ENCODE results near the gene ITGAV.

ITGAV gene

GRCh38 chr2:186704897-186705296 lies 115.0 kb downstream of the ITGAV start:
- Histone ChIP-seq H3K79me2 (peaks cover 8% of the 10 kb centered on the region), H3K4me3 (ENCODE audit: low read depth, low read length) (no peak overlapping the region), H3K9ac (no peak overlapping the region), H3K9me3 (ENCODE audit: control insufficient read depth, low read length) (no peaks in the 10 kb centered on the region), H3K4me2 (ENCODE audit: low read length) (no peak overlapping the region), H2AFZ (no peak overlapping the region), H3K36me3 (ENCODE audit: control insufficient read depth, insufficient read depth, low read length) (no peaks in the 10 kb centered on the region), H3K4me1 (peaks cover 7% of the 10 kb centered on the region), H3K27me3 (ENCODE audit: control insufficient read depth, insufficient read depth, low read length) (no peaks in the 10 kb centered on the region), H3K27ac (no peak overlapping the region)
- TF ChIP-seq, protein P1, sequence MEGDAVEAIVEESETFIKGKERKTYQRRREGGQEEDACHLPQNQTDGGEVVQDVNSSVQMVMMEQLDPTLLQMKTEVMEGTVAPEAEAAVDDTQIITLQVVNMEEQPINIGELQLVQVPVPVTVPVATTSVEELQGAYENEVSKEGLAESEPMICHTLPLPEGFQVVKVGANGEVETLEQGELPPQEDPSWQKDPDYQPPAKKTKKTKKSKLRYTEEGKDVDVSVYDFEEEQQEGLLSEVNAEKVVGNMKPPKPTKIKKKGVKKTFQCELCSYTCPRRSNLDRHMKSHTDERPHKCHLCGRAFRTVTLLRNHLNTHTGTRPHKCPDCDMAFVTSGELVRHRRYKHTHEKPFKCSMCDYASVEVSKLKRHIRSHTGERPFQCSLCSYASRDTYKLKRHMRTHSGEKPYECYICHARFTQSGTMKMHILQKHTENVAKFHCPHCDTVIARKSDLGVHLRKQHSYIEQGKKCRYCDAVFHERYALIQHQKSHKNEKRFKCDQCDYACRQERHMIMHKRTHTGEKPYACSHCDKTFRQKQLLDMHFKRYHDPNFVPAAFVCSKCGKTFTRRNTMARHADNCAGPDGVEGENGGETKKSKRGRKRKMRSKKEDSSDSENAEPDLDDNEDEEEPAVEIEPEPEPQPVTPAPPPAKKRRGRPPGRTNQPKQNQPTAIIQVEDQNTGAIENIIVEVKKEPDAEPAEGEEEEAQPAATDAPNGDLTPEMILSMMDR (IDR thresholded peaks at IDR 0.05) = no peak

- Histone ChIP-seq H3K79me2 (peaks cover 11% of the 10 kb centered on the region), H3K4me3 (ENCODE audit: low read depth, low read length) (no peak overlapping the region), H3K27ac (no peak overlapping the region), H3K4me1 (peaks cover 14% of the 10 kb centered on the region), H3K9me3 (ENCODE audit: control insufficient read depth, low read length) (no peaks in the 10 kb centered on the region), H3K4me2 (ENCODE audit: low read length) (no peak overlapping the region), H3K36me3 (ENCODE audit: control insufficient read depth, insufficient read depth, low read length) (no peaks in the 10 kb centered on the region), H2AFZ (no peak overlapping the region), H3K27me3 (ENCODE audit: control insufficient read depth, insufficient read depth, low read length) (no peaks in the 10 kb centered on the region), H3K9ac (no peak overlapping the region)
- TF ChIP-seq, protein P1 (IDR thresholded peaks at IDR 0.05) = no peak
Measured at GRCh38 chr2:186709529-186710450, 119.9 kb downstream of the ITGAV start.

DNA sequence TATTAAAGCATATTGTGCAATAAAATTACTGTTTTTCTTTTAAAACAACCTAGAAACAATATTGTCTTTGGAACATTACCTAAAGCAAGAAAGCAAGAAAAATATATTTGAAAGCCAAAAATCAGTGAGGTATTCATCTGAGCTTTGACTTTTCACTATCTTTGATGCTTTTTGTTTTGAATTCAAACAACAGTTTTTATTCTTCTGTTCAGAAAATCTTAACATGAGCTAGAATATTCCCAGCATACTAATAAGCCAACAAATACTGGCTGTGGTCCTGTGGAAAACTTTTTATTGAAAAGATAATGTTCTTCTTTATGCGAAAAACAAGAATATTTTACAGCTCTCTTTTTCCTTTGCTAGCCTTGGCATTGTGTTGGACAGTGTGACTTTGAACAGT lies 123.8 kb downstream of the ITGAV start:
- no peak overlapping the region for H3K4me3 ChIP-seq (ENCODE audit: low read depth, low read length)

DNA sequence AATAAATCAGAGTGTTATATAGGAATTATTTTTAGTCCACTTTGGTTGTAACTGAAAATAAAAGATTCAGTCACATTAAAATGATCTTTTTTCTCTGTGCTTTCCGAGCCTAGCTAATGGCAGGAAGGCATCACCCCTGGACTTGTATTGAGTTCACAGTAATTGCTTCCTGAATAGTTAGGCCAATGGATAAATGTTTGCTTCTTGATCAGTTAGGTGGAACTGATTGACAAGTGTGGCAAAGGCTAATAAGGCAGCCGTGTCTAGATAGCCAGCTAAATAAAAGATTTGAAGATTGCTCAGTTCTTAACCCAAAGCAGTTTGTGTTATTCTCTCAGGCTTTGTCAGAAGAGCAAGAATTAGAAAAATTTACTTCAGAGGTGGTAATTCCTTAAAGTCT lies 124.8 kb downstream of the ITGAV start:
- Histone ChIP-seq H3K9ac (no peak overlapping the region), H3K4me2 (ENCODE audit: low read length) (no peak overlapping the region), H3K4me1 (peaks cover 10% of the 10 kb centered on the region), H3K27me3 (ENCODE audit: control insufficient read depth, insufficient read depth, low read length) (no peaks in the 10 kb centered on the region), H3K9me3 (ENCODE audit: control insufficient read depth, low read length) (no peaks in the 10 kb centered on the region), H3K36me3 (ENCODE audit: control insufficient read depth, insufficient read depth, low read length) (no peaks in the 10 kb centered on the region), H2AFZ (no peak overlapping the region), H3K79me2 (peaks cover 3% of the 10 kb centered on the region), H3K4me3 (ENCODE audit: low read depth, low read length) (no peak overlapping the region), H3K27ac (no peak overlapping the region)
- TF ChIP-seq, protein P1 (IDR thresholded peaks at IDR 0.05) = no peak

More for the DNA sequence above, 123.8 kb downstream of the ITGAV start:
- H3K36me3 ChIP-seq (ENCODE audit: control insufficient read depth, insufficient read depth, low read length) = no peaks in the 10 kb centered on the region
- TF ChIP-seq, protein P1 (IDR thresholded peaks at IDR 0.05) = no peak
- no peak overlapping the region for H3K27ac ChIP-seq
- peaks cover 8% of the 10 kb centered on the region for H3K79me2 ChIP-seq
- peaks cover 10% of the 10 kb centered on the region for H3K4me1 ChIP-seq
- no peak overlapping the region for H3K4me2 ChIP-seq (ENCODE audit: low read length)
- no peak overlapping the region for H3K9ac ChIP-seq
- no peak overlapping the region for H2AFZ ChIP-seq
- no peaks in the 10 kb centered on the region for H3K27me3 ChIP-seq (ENCODE audit: control insufficient read depth, insufficient read depth, low read length)
- H3K9me3 ChIP-seq (ENCODE audit: control insufficient read depth, low read length) = no peaks in the 10 kb centered on the region

All from parathyroid adenoma (tissue), 2 donors.